DND-41 (cell line): ENCODE results near the gene MOBP.

Experiments
- ATAC-seq: fragments of 200-7000 bp; cut with Tn5 transposase; 3 replicates; pipeline ENCODE4 v1.9.1; 2021; ENCODE audit warnings: low read depth; ENCODE audit not compliant: insufficient read depth
- DNase-seq: peaks from one replicate; pipeline ENCODE4 v3.0.0-alpha.2; 2020
- H2AFZ ChIP-seq: 2 replicates; pipeline ENCODE4 v1.6.0; 2012; ENCODE audit warnings: low read depth, low read length
- H3K27ac ChIP-seq: 2 replicates; pipeline ENCODE4 v1.5.1; 2012; ENCODE audit warnings: low read length, inconsistent platforms
- H3K27me3 ChIP-seq: fragments of 200-600 bp; sonication (generic); 2 replicates; pipeline ENCODE4 v1.6.0; 2012; ENCODE audit warnings: low read length, mild to moderate bottlenecking, inconsistent platforms; ENCODE audit not compliant: insufficient read depth, poor library complexity
- H3K36me3 ChIP-seq: 2 replicates; pipeline ENCODE4 v1.5.1; 2012; ENCODE audit warnings: low read length, inconsistent platforms; ENCODE audit not compliant: insufficient read depth
- H3K4me1 ChIP-seq: 2 replicates; pipeline ENCODE4 v1.5.1; 2012; ENCODE audit warnings: mild to moderate bottlenecking, low read length; ENCODE audit not compliant: insufficient read depth
- H3K4me2 ChIP-seq: 2 replicates; pipeline ENCODE4 v1.6.0; 2012; ENCODE audit warnings: mild to moderate bottlenecking, moderate library complexity, low read length, inconsistent platforms; ENCODE audit not compliant: insufficient read depth
- H3K4me3 ChIP-seq, 2 experiments: fragments of 200-600 bp in 1 of 2; shearing (Covaris generic) in 1 of 2; 2 replicates each; pipeline ENCODE4 v1.5.1; 2012 to 2016; ENCODE audit warnings: inconsistent platforms in 2 of 2, low read length in 2 of 2, mild to moderate bottlenecking in 2 of 2, low read depth in 1 of 2, moderate library complexity in 1 of 2
- H3K79me2 ChIP-seq: 2 replicates; pipeline ENCODE4 v1.6.0; 2012; ENCODE audit warnings: low read length, inconsistent platforms; ENCODE audit not compliant: insufficient read depth
- H3K9ac ChIP-seq: 2 replicates; pipeline ENCODE4 v1.6.0; 2012; ENCODE audit warnings: low read depth, mild to moderate bottlenecking, inconsistent platforms, low read length, moderate library complexity
- H3K9me3 ChIP-seq: 2 replicates; pipeline ENCODE4 v1.5.1; 2012; ENCODE audit warnings: low read length, moderate library complexity, mild to moderate bottlenecking, inconsistent platforms; ENCODE audit not compliant: insufficient read depth, severe bottlenecking
- H4K20me1 ChIP-seq: 2 replicates; pipeline ENCODE4 v1.6.0; 2012; ENCODE audit warnings: low read length; ENCODE audit not compliant: insufficient read depth
- EZH2 ChIP-seq: IDR thresholded peaks from 3 replicates; pipeline ENCODE4 v1.6.1; 2012; ENCODE audit warnings: borderline replicate concordance, low read depth, mild to moderate bottlenecking, moderate library complexity, low read length, inconsistent platforms; ENCODE audit not compliant: severe bottlenecking
- TF ChIP-seq, protein P1 (sequence below): IDR thresholded peaks from 2 replicates; pipeline ENCODE4 v1.5.1; 2012; ENCODE audit warnings: borderline replicate concordance, low read length, moderate library complexity, mild to moderate bottlenecking; ENCODE audit not compliant: poor library complexity, severe bottlenecking; ENCODE audit errors: extremely low read depth

The MOBP gene

DNA sequence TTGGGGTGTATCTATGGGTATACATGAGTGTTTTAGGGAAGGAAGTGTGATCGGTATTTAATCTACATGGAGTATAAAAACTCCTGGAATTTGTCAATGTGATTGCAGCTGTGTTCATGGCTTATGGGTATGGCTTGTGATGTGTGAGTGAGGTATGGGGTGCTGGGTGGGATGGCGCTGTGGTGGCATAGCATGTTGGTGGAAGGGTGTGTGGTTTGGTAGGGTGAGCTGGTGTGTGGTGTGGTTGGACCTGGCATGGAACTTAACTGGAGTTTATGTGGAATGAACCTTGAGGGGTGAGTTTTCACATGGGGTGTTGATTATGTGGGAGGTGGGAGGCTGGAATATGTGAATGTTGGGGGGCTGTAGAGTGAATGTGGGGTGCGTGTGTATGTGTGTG is 492 bp upstream of the MOBP start:
- ATAC-seq (no peak), DNase-seq (no peak)
- no peak overlapping the region for H3K4me3 ChIP-seq
- no peak overlapping the region for H3K9ac ChIP-seq
- H3K27ac ChIP-seq = no peak overlapping the region
- H3K4me2 ChIP-seq = no peak overlapping the region
- TF ChIP-seq, protein P1, sequence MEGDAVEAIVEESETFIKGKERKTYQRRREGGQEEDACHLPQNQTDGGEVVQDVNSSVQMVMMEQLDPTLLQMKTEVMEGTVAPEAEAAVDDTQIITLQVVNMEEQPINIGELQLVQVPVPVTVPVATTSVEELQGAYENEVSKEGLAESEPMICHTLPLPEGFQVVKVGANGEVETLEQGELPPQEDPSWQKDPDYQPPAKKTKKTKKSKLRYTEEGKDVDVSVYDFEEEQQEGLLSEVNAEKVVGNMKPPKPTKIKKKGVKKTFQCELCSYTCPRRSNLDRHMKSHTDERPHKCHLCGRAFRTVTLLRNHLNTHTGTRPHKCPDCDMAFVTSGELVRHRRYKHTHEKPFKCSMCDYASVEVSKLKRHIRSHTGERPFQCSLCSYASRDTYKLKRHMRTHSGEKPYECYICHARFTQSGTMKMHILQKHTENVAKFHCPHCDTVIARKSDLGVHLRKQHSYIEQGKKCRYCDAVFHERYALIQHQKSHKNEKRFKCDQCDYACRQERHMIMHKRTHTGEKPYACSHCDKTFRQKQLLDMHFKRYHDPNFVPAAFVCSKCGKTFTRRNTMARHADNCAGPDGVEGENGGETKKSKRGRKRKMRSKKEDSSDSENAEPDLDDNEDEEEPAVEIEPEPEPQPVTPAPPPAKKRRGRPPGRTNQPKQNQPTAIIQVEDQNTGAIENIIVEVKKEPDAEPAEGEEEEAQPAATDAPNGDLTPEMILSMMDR = no peak
- TF ChIP-seq EZH2 = no peak
- H3K36me3 ChIP-seq = no peaks in the 10 kb centered on the region
- H2AFZ ChIP-seq = no peak overlapping the region
- H3K9me3 ChIP-seq = no peaks in the 10 kb centered on the region
- no peaks in the 10 kb centered on the region for H4K20me1 ChIP-seq
- H3K27me3 ChIP-seq = peaks cover 12% of the 10 kb centered on the region
- H3K79me2 ChIP-seq = no peaks in the 10 kb centered on the region
- no peaks in the 10 kb centered on the region for H3K4me1 ChIP-seq

DNA sequence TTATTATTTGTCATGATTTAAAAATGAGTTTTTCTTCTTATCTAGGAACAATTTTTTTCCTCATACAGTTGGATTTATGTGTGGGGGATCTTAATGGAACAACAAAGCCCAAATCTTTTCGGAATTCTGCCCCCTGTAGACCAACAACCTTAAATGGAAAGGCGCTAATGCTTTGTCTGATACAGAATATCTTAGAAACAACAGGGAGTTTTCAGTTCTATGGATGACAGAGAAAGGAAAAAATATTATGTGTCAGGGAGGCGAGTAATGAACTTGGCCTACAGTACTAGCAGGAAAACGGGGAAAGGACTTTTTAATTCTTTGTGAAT is 592 bp downstream of the MOBP start:
- Histone ChIP-seq H3K36me3 (no peaks in the 10 kb centered on the region), H4K20me1 (no peaks in the 10 kb centered on the region), H3K4me3 (no peak overlapping the region), H3K9ac (no peak overlapping the region), H3K79me2 (no peaks in the 10 kb centered on the region), H3K9me3 (no peaks in the 10 kb centered on the region), H3K27me3 (peaks cover 8% of the 10 kb centered on the region), H3K4me1 (no peaks in the 10 kb centered on the region), H2AFZ (no peak overlapping the region), H3K4me2 (no peak overlapping the region), H3K27ac (no peak overlapping the region)
- ATAC-seq = no peak
- TF ChIP-seq, protein P1 = no peak
- TF ChIP-seq EZH2 = no peak
- no peak for DNase-seq

DNA sequence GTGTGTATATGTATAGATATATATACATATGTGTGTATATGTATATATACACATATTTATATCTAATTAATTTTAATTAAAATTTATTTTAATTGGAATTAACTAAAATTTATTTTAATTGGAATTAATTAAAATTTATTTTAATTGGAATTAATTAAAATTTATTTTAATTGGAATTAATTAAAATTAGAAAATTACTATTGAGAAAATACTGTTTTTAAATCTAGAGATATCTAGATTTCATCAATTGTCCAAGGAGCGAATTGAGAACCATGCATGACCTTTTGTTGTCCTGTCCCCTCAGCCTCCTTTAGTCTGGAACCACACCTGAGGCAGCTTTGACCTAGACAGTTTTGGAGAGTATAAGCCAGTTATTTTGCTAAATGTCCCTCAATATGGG is 1.8 kb downstream of the MOBP start:
- Histone ChIP-seq H3K9ac (no peak overlapping the region), H3K79me2 (no peaks in the 10 kb centered on the region), H3K27me3 (peaks cover 14% of the 10 kb centered on the region), H3K4me1 (no peaks in the 10 kb centered on the region), H3K27ac (no peak overlapping the region), H2AFZ (no peak overlapping the region), H3K9me3 (no peaks in the 10 kb centered on the region), H3K36me3 (no peaks in the 10 kb centered on the region), H3K4me3 (no peak overlapping the region), H4K20me1 (no peaks in the 10 kb centered on the region), H3K4me2 (no peak overlapping the region)
- no peak for TF ChIP-seq EZH2
- TF ChIP-seq, protein P1 = no peak
- DNase-seq (no peak), ATAC-seq (no peak)

DNA sequence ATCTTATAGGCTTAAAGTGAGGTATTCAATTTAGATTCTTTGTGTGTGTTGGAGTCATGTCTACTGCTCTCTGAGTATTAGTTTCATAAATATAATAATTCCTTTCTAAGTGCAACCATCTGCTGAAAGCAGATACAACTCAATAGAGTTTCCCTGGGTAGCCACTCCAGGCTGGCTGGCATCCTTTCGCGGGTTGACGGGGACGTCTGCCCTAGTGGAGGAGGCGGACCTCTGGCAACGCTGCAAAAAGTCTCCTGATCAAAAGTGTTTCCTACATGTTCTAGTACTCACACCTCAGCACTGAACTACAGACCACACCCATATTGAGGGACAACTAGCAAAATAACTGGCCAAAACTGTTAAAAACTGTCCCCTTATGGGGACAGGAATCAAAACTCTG is 2.5 kb downstream of the MOBP start:
- H3K9me3 ChIP-seq = no peaks in the 10 kb centered on the region
- no peak overlapping the region for H3K4me3 ChIP-seq

More for the DNA sequence above, 2.5 kb downstream of the MOBP start:
- TF ChIP-seq, protein P1 = no peak
- no peak for TF ChIP-seq EZH2
- no peak for DNase-seq
- Histone ChIP-seq H3K4me1 (no peaks in the 10 kb centered on the region), H3K36me3 (no peaks in the 10 kb centered on the region), H3K9ac (no peak overlapping the region), H3K27me3 (peaks cover 14% of the 10 kb centered on the region), H4K20me1 (no peaks in the 10 kb centered on the region), H3K4me2 (no peak overlapping the region), H3K79me2 (no peaks in the 10 kb centered on the region), H2AFZ (no peak overlapping the region), H3K27ac (no peak overlapping the region)
- no peak for ATAC-seq
